ENCODE results near the gene OMA1.
A peak's percentile ranks its signal among the peaks of the same experiment; 100 is the strongest.

OMA1 gene

GRCh38 chr1:58573138-58573537 is 26.6 kb upstream of the OMA1 start:
- Mint-ChIP-seq H3K9me3 (peaks cover 2% of the 10 kb centered on the region), H3K27ac (peak overlapping the region; percentile 68 to 91 (median 70)), H3K27me3 (ENCODE audit: low read depth) (peaks cover 52% of the 10 kb centered on the region), H3K4me3 (no peak overlapping the region), H3K36me3 (ENCODE audit: low read depth) (peaks cover 4% of the 10 kb centered on the region), H3K4me1 (peaks cover 21% of the 10 kb centered on the region)
- no peak for TF ChIP-seq CTCF (IDR thresholded peaks at IDR 0.05; ENCODE audit: unreplicated experiment in 3 of 3)

GRCh38 chr1:58572690-58573089 is 26.2 kb upstream of the OMA1 start:
- peaks cover 47% of the 10 kb centered on the region for H3K27me3 Mint-ChIP-seq (ENCODE audit: low read depth)
- H3K4me1 Mint-ChIP-seq = peaks cover 22% of the 10 kb centered on the region
- H3K27ac Mint-ChIP-seq = peak overlapping the region; percentile 68 to 91 (median 70)
- H3K4me3 Mint-ChIP-seq = no peak overlapping the region
- peaks cover 2% of the 10 kb centered on the region for H3K9me3 Mint-ChIP-seq
- peaks cover 4% of the 10 kb centered on the region for H3K36me3 Mint-ChIP-seq (ENCODE audit: low read depth)
- no peak for TF ChIP-seq CTCF (IDR thresholded peaks at IDR 0.05; ENCODE audit: unreplicated experiment in 3 of 3)

GRCh38 chr1:58571616-58572015 is 25.1 kb upstream of the OMA1 start:
- Mint-ChIP-seq H3K4me1 (peaks cover 17% of the 10 kb centered on the region), H3K27ac (no peak overlapping the region), H3K4me3 (no peak overlapping the region), H3K9me3 (no peaks in the 10 kb centered on the region), H3K27me3 (ENCODE audit: low read depth) (peaks cover 40% of the 10 kb centered on the region), H3K36me3 (ENCODE audit: low read depth) (no peaks in the 10 kb centered on the region)
- TF ChIP-seq CTCF (IDR thresholded peaks at IDR 0.05; ENCODE audit: unreplicated experiment in 3 of 3) = no peak

- no peak overlapping the region for H3K27ac Mint-ChIP-seq
- peaks cover 32% of the 10 kb centered on the region for H3K27me3 Mint-ChIP-seq (ENCODE audit: low read depth)
- no peaks in the 10 kb centered on the region for H3K9me3 Mint-ChIP-seq
- H3K4me1 Mint-ChIP-seq = peaks cover 17% of the 10 kb centered on the region
- H3K36me3 Mint-ChIP-seq (ENCODE audit: low read depth) = no peaks in the 10 kb centered on the region
- TF ChIP-seq CTCF (IDR thresholded peaks at IDR 0.05; ENCODE audit: unreplicated experiment in 3 of 3) = no peak
- no peak overlapping the region for H3K4me3 Mint-ChIP-seq
Measured at GRCh38 chr1:58570817-58571216, 24.3 kb upstream of the OMA1 start.

GRCh38 chr1:58570094-58570493 is 23.6 kb upstream of the OMA1 start:
- no peak overlapping the region for H3K27ac Mint-ChIP-seq
- H3K4me3 Mint-ChIP-seq = no peak overlapping the region
- no peaks in the 10 kb centered on the region for H3K9me3 Mint-ChIP-seq
- no peaks in the 10 kb centered on the region for H3K36me3 Mint-ChIP-seq (ENCODE audit: low read depth)
- H3K27me3 Mint-ChIP-seq (ENCODE audit: low read depth) = peaks cover 25% of the 10 kb centered on the region
- no peak for TF ChIP-seq CTCF (IDR thresholded peaks at IDR 0.05; ENCODE audit: unreplicated experiment in 3 of 3)
- H3K4me1 Mint-ChIP-seq = peaks cover 17% of the 10 kb centered on the region

- H3K9me3 Mint-ChIP-seq = no peaks in the 10 kb centered on the region
Measured at GRCh38 chr1:58568911-58569310, 22.4 kb upstream of the OMA1 start.

More at GRCh38 chr1:58568911-58569310, 22.4 kb upstream of the OMA1 start:
- TF ChIP-seq CTCF (IDR thresholded peaks at IDR 0.05; ENCODE audit: unreplicated experiment in 3 of 3) = no peak
- H3K4me1 Mint-ChIP-seq = peaks cover 17% of the 10 kb centered on the region
- no peak overlapping the region for H3K27ac Mint-ChIP-seq
- H3K36me3 Mint-ChIP-seq (ENCODE audit: low read depth) = no peaks in the 10 kb centered on the region
- H3K27me3 Mint-ChIP-seq (ENCODE audit: low read depth) = peaks cover 16% of the 10 kb centered on the region
- H3K4me3 Mint-ChIP-seq = no peak overlapping the region
